ENCODE results near the gene ALKBH4. TPM values are rescaled to one million over a fixed set of nuclear protein-coding genes. Genes with fewer than 3 reads are reported as not detected.

The ALKBH4 gene
- polyA plus RNA-seq, 1 donor from 2014 or later, result 27.2 TPM

DNA sequence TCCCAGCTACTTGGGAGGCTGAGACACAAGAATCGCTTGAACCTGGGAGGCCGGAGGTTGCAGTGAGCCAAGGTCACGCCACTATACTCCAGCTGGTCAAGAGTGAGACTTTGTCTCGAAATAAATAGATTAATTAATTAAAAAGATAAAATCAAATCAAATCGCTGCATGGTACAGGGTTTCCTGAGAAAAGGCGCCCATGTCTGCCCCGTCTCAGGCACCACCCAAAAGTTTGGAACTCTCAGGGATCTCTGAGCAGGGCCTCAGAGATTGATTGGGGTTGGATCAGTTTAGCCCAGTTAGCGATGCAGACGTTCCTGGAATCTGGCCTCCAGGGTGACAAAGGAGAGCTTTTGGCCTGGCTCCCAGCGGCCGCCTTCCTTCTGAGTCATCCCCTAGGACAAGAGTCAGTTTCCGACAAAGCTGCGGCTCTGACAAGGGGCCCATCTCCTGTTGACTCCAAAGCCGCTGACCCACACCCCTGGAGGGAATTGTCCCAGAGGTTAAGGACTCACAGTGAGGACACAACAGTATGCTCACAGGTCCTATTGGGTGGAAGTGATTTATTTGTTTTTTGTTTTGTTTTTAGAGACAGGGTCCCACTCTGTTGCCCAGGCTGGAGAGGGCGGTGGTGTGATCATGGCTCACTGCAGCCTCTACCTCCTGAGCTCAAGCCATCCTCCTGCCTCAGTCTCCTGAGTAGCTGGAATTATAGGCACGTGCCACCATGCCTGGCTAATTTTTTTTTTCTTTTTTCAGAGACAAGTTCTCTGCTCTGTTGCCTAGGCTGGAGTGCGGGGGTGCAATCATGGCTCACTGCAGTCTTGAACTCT, 24.5 kb downstream of the ALKBH4 start:
- Histone ChIP-seq H3K4me3 (ENCODE audit: low read length) (no peak overlapping the region), H3K9me2 (ENCODE audit: insufficient read depth, low read length) (no peaks in the 10 kb centered on the region), H4K20me1 (ENCODE audit: insufficient read depth) (no peaks in the 10 kb centered on the region), H3K27me3 (ENCODE audit: insufficient read depth, low read depth, low read length) (no peaks in the 10 kb centered on the region), H3F3A (ENCODE audit: insufficient read depth, low read length, poor library complexity, severe bottlenecking) (no peaks in the 10 kb centered on the region), H3K9me3 (ENCODE audit: low read length) (no peaks in the 10 kb centered on the region), H3K4me2 (ENCODE audit: low read length) (no peak overlapping the region), H3K9ac (ENCODE audit: low read length) (no peak overlapping the region), H3K79me2 (replicated peaks; ENCODE audit: insufficient read depth, low read length) (no peaks in the 10 kb centered on the region), H3K27ac (ENCODE audit: low read length) (no peak overlapping the region), H3K36me3 (ENCODE audit: insufficient read depth, low read length) (no peaks in the 10 kb centered on the region), H2AFZ (ENCODE audit: low read depth, low read length) (no peak overlapping the region)
- TF ChIP-seq SMC3 (conservative IDR thresholded peaks at IDR 0.05; ENCODE audit: poor library complexity) (no peak), RAD21 (conservative IDR thresholded peaks at IDR 0.05) (no peak), EZH2 (IDR thresholded peaks at IDR 0.05; ENCODE audit: borderline replicate concordance, insufficient read depth, low read length, poor library complexity, severe bottlenecking) (no peak), POLR2AphosphoS5 (IDR thresholded peaks at IDR 0.05) (no peak)

DNA sequence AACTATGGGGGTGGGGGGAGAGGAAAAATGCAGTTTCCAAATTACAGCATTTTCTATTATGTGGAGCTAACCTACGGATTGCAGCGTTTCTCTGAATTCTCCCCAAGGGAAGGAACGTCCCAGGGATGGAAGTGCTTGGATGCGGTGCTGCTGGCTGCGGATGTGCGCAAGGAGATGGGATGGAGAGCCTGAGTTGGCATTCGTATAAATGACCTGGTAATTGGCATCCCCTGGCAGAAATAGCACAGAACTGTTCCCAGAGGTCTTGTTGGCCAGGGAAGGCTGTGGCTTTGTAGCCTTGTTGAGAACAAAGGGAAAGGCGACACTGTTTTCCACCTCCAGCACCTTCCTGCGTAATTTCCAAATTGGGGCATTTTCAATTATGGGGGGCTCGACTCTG, 28.5 kb downstream of the ALKBH4 start:
- no peak overlapping the region for H3K27ac ChIP-seq (ENCODE audit: low read length)

More for the DNA sequence above, 28.5 kb downstream of the ALKBH4 start:
- no peaks in the 10 kb centered on the region for H3K9me3 ChIP-seq (ENCODE audit: low read length)
- no peaks in the 10 kb centered on the region for H3F3A ChIP-seq (ENCODE audit: insufficient read depth, low read length, poor library complexity, severe bottlenecking)
- H3K4me3 ChIP-seq (ENCODE audit: low read length), result no peak overlapping the region
- TF ChIP-seq TAF1 (IDR thresholded peaks at IDR 0.05; ENCODE audit: low read depth) (no peak), EZH2 (IDR thresholded peaks at IDR 0.05; ENCODE audit: borderline replicate concordance, insufficient read depth, low read length, poor library complexity, severe bottlenecking) (no peak), POLR2AphosphoS5 (IDR thresholded peaks at IDR 0.05) (no peak), EP300 (conservative IDR thresholded peaks at IDR 0.05; ENCODE audit: poor library complexity, severe bottlenecking) (no peak), MXI1 (conservative IDR thresholded peaks at IDR 0.05; ENCODE audit: poor library complexity, severe bottlenecking) (no peak), SMC3 (conservative IDR thresholded peaks at IDR 0.05; ENCODE audit: poor library complexity) (no peak), RAD21 (conservative IDR thresholded peaks at IDR 0.05) (no peak)
- TF ChIP-seq, protein P1, sequence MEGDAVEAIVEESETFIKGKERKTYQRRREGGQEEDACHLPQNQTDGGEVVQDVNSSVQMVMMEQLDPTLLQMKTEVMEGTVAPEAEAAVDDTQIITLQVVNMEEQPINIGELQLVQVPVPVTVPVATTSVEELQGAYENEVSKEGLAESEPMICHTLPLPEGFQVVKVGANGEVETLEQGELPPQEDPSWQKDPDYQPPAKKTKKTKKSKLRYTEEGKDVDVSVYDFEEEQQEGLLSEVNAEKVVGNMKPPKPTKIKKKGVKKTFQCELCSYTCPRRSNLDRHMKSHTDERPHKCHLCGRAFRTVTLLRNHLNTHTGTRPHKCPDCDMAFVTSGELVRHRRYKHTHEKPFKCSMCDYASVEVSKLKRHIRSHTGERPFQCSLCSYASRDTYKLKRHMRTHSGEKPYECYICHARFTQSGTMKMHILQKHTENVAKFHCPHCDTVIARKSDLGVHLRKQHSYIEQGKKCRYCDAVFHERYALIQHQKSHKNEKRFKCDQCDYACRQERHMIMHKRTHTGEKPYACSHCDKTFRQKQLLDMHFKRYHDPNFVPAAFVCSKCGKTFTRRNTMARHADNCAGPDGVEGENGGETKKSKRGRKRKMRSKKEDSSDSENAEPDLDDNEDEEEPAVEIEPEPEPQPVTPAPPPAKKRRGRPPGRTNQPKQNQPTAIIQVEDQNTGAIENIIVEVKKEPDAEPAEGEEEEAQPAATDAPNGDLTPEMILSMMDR (IDR thresholded peaks at IDR 0.05; ENCODE audit: poor library complexity, severe bottlenecking), result no peak
- TF ChIP-seq, protein P2, sequence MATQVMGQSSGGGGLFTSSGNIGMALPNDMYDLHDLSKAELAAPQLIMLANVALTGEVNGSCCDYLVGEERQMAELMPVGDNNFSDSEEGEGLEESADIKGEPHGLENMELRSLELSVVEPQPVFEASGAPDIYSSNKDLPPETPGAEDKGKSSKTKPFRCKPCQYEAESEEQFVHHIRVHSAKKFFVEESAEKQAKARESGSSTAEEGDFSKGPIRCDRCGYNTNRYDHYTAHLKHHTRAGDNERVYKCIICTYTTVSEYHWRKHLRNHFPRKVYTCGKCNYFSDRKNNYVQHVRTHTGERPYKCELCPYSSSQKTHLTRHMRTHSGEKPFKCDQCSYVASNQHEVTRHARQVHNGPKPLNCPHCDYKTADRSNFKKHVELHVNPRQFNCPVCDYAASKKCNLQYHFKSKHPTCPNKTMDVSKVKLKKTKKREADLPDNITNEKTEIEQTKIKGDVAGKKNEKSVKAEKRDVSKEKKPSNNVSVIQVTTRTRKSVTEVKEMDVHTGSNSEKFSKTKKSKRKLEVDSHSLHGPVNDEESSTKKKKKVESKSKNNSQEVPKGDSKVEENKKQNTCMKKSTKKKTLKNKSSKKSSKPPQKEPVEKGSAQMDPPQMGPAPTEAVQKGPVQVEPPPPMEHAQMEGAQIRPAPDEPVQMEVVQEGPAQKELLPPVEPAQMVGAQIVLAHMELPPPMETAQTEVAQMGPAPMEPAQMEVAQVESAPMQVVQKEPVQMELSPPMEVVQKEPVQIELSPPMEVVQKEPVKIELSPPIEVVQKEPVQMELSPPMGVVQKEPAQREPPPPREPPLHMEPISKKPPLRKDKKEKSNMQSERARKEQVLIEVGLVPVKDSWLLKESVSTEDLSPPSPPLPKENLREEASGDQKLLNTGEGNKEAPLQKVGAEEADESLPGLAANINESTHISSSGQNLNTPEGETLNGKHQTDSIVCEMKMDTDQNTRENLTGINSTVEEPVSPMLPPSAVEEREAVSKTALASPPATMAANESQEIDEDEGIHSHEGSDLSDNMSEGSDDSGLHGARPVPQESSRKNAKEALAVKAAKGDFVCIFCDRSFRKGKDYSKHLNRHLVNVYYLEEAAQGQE (IDR thresholded peaks at IDR 0.05; ENCODE audit: borderline replicate concordance), result no peak
- no peak overlapping the region for H3K9ac ChIP-seq (ENCODE audit: low read length)
- no peaks in the 10 kb centered on the region for H3K9me2 ChIP-seq (ENCODE audit: insufficient read depth, low read length)
- H3K36me3 ChIP-seq (ENCODE audit: insufficient read depth, low read length), result no peaks in the 10 kb centered on the region
- H4K20me1 ChIP-seq (ENCODE audit: insufficient read depth), result no peaks in the 10 kb centered on the region
- peaks cover 13% of the 10 kb centered on the region for H3K79me2 ChIP-seq (replicated peaks; ENCODE audit: insufficient read depth, low read length)
- H3K27me3 ChIP-seq (ENCODE audit: insufficient read depth, low read depth, low read length), result no peaks in the 10 kb centered on the region
- no peak overlapping the region for H3K4me2 ChIP-seq (ENCODE audit: low read length)
- H2AFZ ChIP-seq (ENCODE audit: low read depth, low read length), result no peak overlapping the region
